Measurements from ENCODE around the gene CLIC6. TPM values are rescaled to one million over a fixed set of nuclear protein-coding genes. Genes with fewer than 3 reads are reported as not detected.

CLIC6 gene
- total RNA-seq, 1 experiment from 2014 or later, result 0.24 TPM

GRCh38 chr21:34732388-34732821 lies 63.6 kb downstream of the CLIC6 start:
- BruUV-seq (replicated peaks), result no TSS peak
- Mint-ChIP-seq H3K4me3 (ENCODE audit: low read depth, unreplicated experiment) (no peak overlapping the region), H3K27ac (ENCODE audit: unreplicated experiment) (no peak overlapping the region), H3K27me3 (ENCODE audit: unreplicated experiment) (no peaks in the 10 kb centered on the region), H3K9me3 (ENCODE audit: low read depth, unreplicated experiment) (no peaks in the 10 kb centered on the region), H3K36me3 (ENCODE audit: insufficient read depth, unreplicated experiment) (no peaks in the 10 kb centered on the region), H3K4me1 (ENCODE audit: low read depth, unreplicated experiment) (peaks cover 9% of the 10 kb centered on the region)
- no peak for DNase-seq
- CTCF ChIA-PET, result no interaction called here
- no peak for TF ChIP-seq CTCF (IDR thresholded peaks at IDR 0.05; ENCODE audit: unreplicated experiment)
- intact Hi-C loops (cut with micrococcal nuclease; ENCODE audit: unreplicated experiment), result no loop called here

GRCh38 chr21:34733852-34734251 lies 65.1 kb downstream of the CLIC6 start:
- Mint-ChIP-seq H3K36me3 (ENCODE audit: insufficient read depth, unreplicated experiment) (no peaks in the 10 kb centered on the region), H3K27ac (ENCODE audit: unreplicated experiment) (no peak overlapping the region), H3K27me3 (ENCODE audit: unreplicated experiment) (no peaks in the 10 kb centered on the region), H3K4me3 (ENCODE audit: low read depth, unreplicated experiment) (no peak overlapping the region), H3K9me3 (ENCODE audit: low read depth, unreplicated experiment) (no peaks in the 10 kb centered on the region), H3K4me1 (ENCODE audit: low read depth, unreplicated experiment) (peaks cover 17% of the 10 kb centered on the region)
- TF ChIP-seq CTCF (IDR thresholded peaks at IDR 0.05; ENCODE audit: unreplicated experiment), result no peak
- intact Hi-C loops (cut with micrococcal nuclease; ENCODE audit: unreplicated experiment), result no loop called here
- BruUV-seq (replicated peaks), result no TSS peak
- CTCF ChIA-PET, result no interaction called here
- DNase-seq, result no peak

- CTCF ChIA-PET, result no interaction called here
- no peak overlapping the region for H3K4me3 Mint-ChIP-seq (ENCODE audit: low read depth, unreplicated experiment)
- intact Hi-C loops (cut with micrococcal nuclease; ENCODE audit: unreplicated experiment), result no loop called here
- DNase-seq, result no peak
- H3K36me3 Mint-ChIP-seq (ENCODE audit: insufficient read depth, unreplicated experiment), result no peaks in the 10 kb centered on the region
- no peak overlapping the region for H3K27ac Mint-ChIP-seq (ENCODE audit: unreplicated experiment)
- H3K27me3 Mint-ChIP-seq (ENCODE audit: unreplicated experiment), result no peaks in the 10 kb centered on the region
- BruUV-seq (replicated peaks), result no TSS peak
- H3K9me3 Mint-ChIP-seq (ENCODE audit: low read depth, unreplicated experiment), result no peaks in the 10 kb centered on the region
- TF ChIP-seq CTCF (IDR thresholded peaks at IDR 0.05; ENCODE audit: unreplicated experiment), result no peak
- peaks cover 17% of the 10 kb centered on the region for H3K4me1 Mint-ChIP-seq (ENCODE audit: low read depth, unreplicated experiment)
Observed at GRCh38 chr21:34734696-34735095, 65.9 kb downstream of the CLIC6 start.

GRCh38 chr21:34736116-34736874 lies 67.5 kb downstream of the CLIC6 start:
- Mint-ChIP-seq H3K9me3 (ENCODE audit: low read depth, unreplicated experiment) (peaks cover 2% of the 10 kb centered on the region), H3K27ac (ENCODE audit: unreplicated experiment) (no peak overlapping the region), H3K27me3 (ENCODE audit: unreplicated experiment) (no peaks in the 10 kb centered on the region), H3K4me1 (ENCODE audit: low read depth, unreplicated experiment) (peaks cover 17% of the 10 kb centered on the region), H3K36me3 (ENCODE audit: insufficient read depth, unreplicated experiment) (no peaks in the 10 kb centered on the region), H3K4me3 (ENCODE audit: low read depth, unreplicated experiment) (no peak overlapping the region)
- CTCF ChIA-PET, result interaction anchor here (0.6 to 0.9 kb wide), 2 partner anchors 65 to 551 kb away, joined by 3 read pairs; no protein-coding TSS in a partner anchor
- DNase-seq, result no peak
- no peak for TF ChIP-seq CTCF (IDR thresholded peaks at IDR 0.05; ENCODE audit: unreplicated experiment)
- intact Hi-C loops (cut with micrococcal nuclease; ENCODE audit: unreplicated experiment), result no loop called here
- no TSS peak for BruUV-seq (replicated peaks)

All from Calu3 (cell line).